ENCODE data around the gene MIPEP. TPM values are rescaled to one million over a fixed set of nuclear protein-coding genes. Genes with fewer than 3 reads are reported as not detected.

Gene MIPEP
- total and polyA plus RNA-seq, 2 donors, result 12.6 to 16.6 TPM

GRCh38 chr13:23680845-23681669, 208.1 kb downstream of the MIPEP start:
- 60% methylated on average over 10 of the region's 10 CpGs for WGBS
- H3K27ac ChIP-seq (ENCODE audit: low read depth), result no peak overlapping the region
- H3K4me1 ChIP-seq (ENCODE audit: insufficient read depth), result no peaks in the 10 kb centered on the region
- DNase-seq (ENCODE audit: extremely low spot score), result no peak
- no peak overlapping the region for H3K4me3 ChIP-seq (ENCODE audit: low read depth, low read length)
- H3K36me3 ChIP-seq (ENCODE audit: insufficient read depth), result no peaks in the 10 kb centered on the region

Small RNA genes within 50 kb of the gene (small RNA-seq; reads per million reads assigned to genes)
- gene MTCO3P2, result not detected

Other genes starting within 250 kb of the MIPEP start
- 0.58 TPM for gene C1QTNF9B, start 8.1 kb upstream of the MIPEP start, total RNA-seq
- 0.49 TPM for gene C1QTNF9B, start 8.1 kb upstream of the MIPEP start, polyA plus RNA-seq

All from urinary bladder (tissue), 4 donors.